Endodermal cell (in vitro differentiated cells): Measurements from ENCODE around the gene PRDM16. TPM values are rescaled to one million over a fixed set of nuclear protein-coding genes. Genes with fewer than 3 reads are reported as not detected.

Source experiments
- DNase-seq: peaks from one replicate; pipeline ENCODE4 v3.0.0-alpha.2; 2017
- H3K27ac ChIP-seq: 2 replicates; pipeline ENCODE4 v1.5.1; 2013; ENCODE audit warnings: mild to moderate bottlenecking, low read depth, low read length, moderate library complexity
- H3K27me3 ChIP-seq: 2 replicates; pipeline ENCODE4 v1.6.1; 2013; ENCODE audit warnings: mild to moderate bottlenecking, low read length, moderate library complexity; ENCODE audit not compliant: insufficient read depth, control insufficient read depth, poor library complexity, severe bottlenecking
- H3K36me3 ChIP-seq: 2 replicates; pipeline ENCODE4 v1.7.0; 2013; ENCODE audit warnings: mild to moderate bottlenecking, low read length, moderate library complexity; ENCODE audit not compliant: control insufficient read depth, insufficient read depth
- H3K4me1 ChIP-seq: one replicate; pipeline ENCODE4 v1.7.0; 2013; ENCODE audit warnings: low read length; ENCODE audit not compliant: control insufficient read depth, insufficient read depth
- H3K4me3 ChIP-seq: 2 replicates; pipeline ENCODE4 v1.5.1; 2013; ENCODE audit warnings: mild to moderate bottlenecking, low read length, moderate library complexity
- H3K9ac ChIP-seq: 2 replicates; pipeline ENCODE4 v1.6.1; 2013; ENCODE audit warnings: mild to moderate bottlenecking, low read length, moderate library complexity; ENCODE audit not compliant: poor library complexity, severe bottlenecking; ENCODE audit errors: extremely low read depth
- H3K9me3 ChIP-seq: 2 replicates; pipeline ENCODE4 v1.6.1; 2013; ENCODE audit warnings: mild to moderate bottlenecking, low read length, moderate library complexity; ENCODE audit not compliant: control insufficient read depth
- H3K27ac Mint-ChIP-seq: 2 replicates; pipeline ENCODE4 v1.8.0; 2020; ENCODE audit warnings: mixed read lengths
- H3K27me3 Mint-ChIP-seq: 2 replicates; pipeline ENCODE4 v1.8.0; 2021; ENCODE audit warnings: mild to moderate bottlenecking, mixed read lengths; ENCODE audit not compliant: insufficient read depth
- H3K36me3 Mint-ChIP-seq: 2 replicates; pipeline ENCODE4 v1.8.0; 2020; ENCODE audit warnings: low read depth, mixed read lengths
- H3K4me1 Mint-ChIP-seq: 2 replicates; pipeline ENCODE4 v1.8.0; 2020; ENCODE audit warnings: mixed read lengths
- H3K4me3 Mint-ChIP-seq: 2 replicates; pipeline ENCODE4 v1.8.0; 2020; ENCODE audit warnings: mild to moderate bottlenecking, moderate library complexity, mixed read lengths
- H3K9me3 Mint-ChIP-seq: 2 replicates; pipeline ENCODE4 v1.8.0; 2020; ENCODE audit warnings: mild to moderate bottlenecking, mixed read lengths
- CTCF ChIP-seq: fragments of 200-600 bp; sonication (generic); conservative IDR thresholded peaks from 2 replicates; pipeline ENCODE4 v1.5.0; 2021; ENCODE audit warnings: antibody characterized with exemption, mild to moderate bottlenecking
- WGBS, 2 experiments: methylation state at CpG; one replicate each; pipeline versions ENCODE4 v1.1.5 to v1.1.7; 2013; ENCODE audit warnings: missing lambda C conversion rate in 2 of 2, mixed read lengths in 1 of 2; ENCODE audit not compliant: insufficient coverage in 1 of 2, insufficient read length in 1 of 2; 5-methylcytosine and 5-hydroxymethylcytosine counted together
- total RNA-seq, 2 donors: library from RNA; stranded (reverse); fragmentation: NEBNext Ultra II Directional in 1 of 2; extraction: Animal tissue kit (Norgen Biotek cat#: 25700) in 1 of 2; gene quantifications; 2 replicates in 1 of 2; 3 replicates in 1 of 2; pipeline ENCODE4 v1.2.1, GENCODE V29; 2021

Gene PRDM16
- total RNA-seq, 2 donors from 2014 or later = 2.1 to 4.0 TPM

- Mint-ChIP-seq H3K9me3 (no peaks in the 10 kb centered on the region), H3K4me3 (no peak overlapping the region), H3K27ac (no peak overlapping the region), H3K4me1 (peaks cover 18% of the 10 kb centered on the region), H3K36me3 (no peaks in the 10 kb centered on the region), H3K27me3 (no peaks in the 10 kb centered on the region)
- no peak for DNase-seq
- Histone ChIP-seq H3K4me3 (no peak overlapping the region), H3K9me3 (no peaks in the 10 kb centered on the region), H3K27ac (no peak overlapping the region), H3K9ac (no peak overlapping the region), H3K27me3 (no peaks in the 10 kb centered on the region), H3K4me1 (no peaks in the 10 kb centered on the region), H3K36me3 (no peaks in the 10 kb centered on the region)
- WGBS, 2 experiments = 85 to 98% methylated on average over 4 to 11 of the region's 11 CpGs
- no peak for TF ChIP-seq CTCF
These were observed 124.8 kb downstream of the PRDM16 start for GRCh38 chr1:3193811-3194210.

GRCh38 chr1:3194760-3195479, 125.9 kb downstream of the PRDM16 start:
- Mint-ChIP-seq H3K4me3 (no peak overlapping the region), H3K4me1 (peaks cover 17% of the 10 kb centered on the region), H3K27ac (no peak overlapping the region), H3K27me3 (no peaks in the 10 kb centered on the region), H3K36me3 (no peaks in the 10 kb centered on the region), H3K9me3 (no peaks in the 10 kb centered on the region)
- no peak for DNase-seq
- no peaks in the 10 kb centered on the region for H3K27me3 ChIP-seq
- H3K9ac ChIP-seq = no peak overlapping the region
- no peak overlapping the region for H3K27ac ChIP-seq
- H3K36me3 ChIP-seq = no peaks in the 10 kb centered on the region
- no peaks in the 10 kb centered on the region for H3K9me3 ChIP-seq
- no peak overlapping the region for H3K4me3 ChIP-seq
- WGBS, 2 experiments = 91 to 96% methylated on average over 29 to 38 of the region's 38 CpGs
- no peaks in the 10 kb centered on the region for H3K4me1 ChIP-seq
- TF ChIP-seq CTCF = no peak

- no peaks in the 10 kb centered on the region for H3K27me3 Mint-ChIP-seq
- H3K27ac Mint-ChIP-seq = no peak overlapping the region
These were observed 126.4 kb downstream of the PRDM16 start for GRCh38 chr1:3195480-3195815.

More at GRCh38 chr1:3195480-3195815, 126.4 kb downstream of the PRDM16 start:
- DNase-seq = no peak
- Histone ChIP-seq H3K36me3 (no peaks in the 10 kb centered on the region), H3K9ac (no peak overlapping the region), H3K4me3 (no peak overlapping the region), H3K27me3 (no peaks in the 10 kb centered on the region), H3K27ac (no peak overlapping the region), H3K9me3 (no peaks in the 10 kb centered on the region), H3K4me1 (no peaks in the 10 kb centered on the region)
- WGBS, 2 experiments = 91 to 94% methylated on average over 5 to 9 of the region's 10 CpGs
- peaks cover 14% of the 10 kb centered on the region for H3K4me1 Mint-ChIP-seq
- no peak overlapping the region for H3K4me3 Mint-ChIP-seq
- no peak for TF ChIP-seq CTCF
- H3K9me3 Mint-ChIP-seq = no peaks in the 10 kb centered on the region
- H3K36me3 Mint-ChIP-seq = no peaks in the 10 kb centered on the region
